H9 (cell line): ENCODE measurements around the gene IQCE. TPM values are rescaled to one million over a fixed set of nuclear protein-coding genes. Genes with fewer than 3 reads are reported as not detected.
A peak's percentile ranks its signal among the peaks of the same experiment; 100 is the strongest.

Experiments
- DNase-seq: peaks from one replicate; pipeline ENCODE4 v3.0.0-alpha.2; 2017
- H2AFZ ChIP-seq: one replicate; pipeline ENCODE4 v1.6.1; 2013; ENCODE audit warnings: mild to moderate bottlenecking, low read length, control low read depth, moderate library complexity
- H2AK5ac ChIP-seq: 2 replicates; pipeline ENCODE4 v1.6.1; 2013; ENCODE audit warnings: low read length, control low read depth, mixed read lengths; ENCODE audit not compliant: insufficient read length
- H2BK120ac ChIP-seq: one replicate; pipeline ENCODE4 v1.6.1; 2013; ENCODE audit warnings: low read depth, mild to moderate bottlenecking, low read length, control low read depth, inconsistent platforms; ENCODE audit not compliant: poor library complexity, severe bottlenecking
- H2BK12ac ChIP-seq: 2 replicates; pipeline ENCODE4 v1.6.1; 2013; ENCODE audit warnings: low read length, control low read depth, mixed read lengths, low read depth; ENCODE audit not compliant: insufficient read length
- H2BK15ac ChIP-seq: 2 replicates; pipeline ENCODE4 v1.6.1; 2013; ENCODE audit warnings: low read depth, low read length, control low read depth
- H2BK20ac ChIP-seq: one replicate; pipeline ENCODE4 v1.6.1; 2013; ENCODE audit warnings: low read depth, mild to moderate bottlenecking, low read length, control low read depth, inconsistent platforms; ENCODE audit not compliant: poor library complexity, severe bottlenecking
- H2BK5ac ChIP-seq: 2 replicates; pipeline ENCODE4 v1.6.1; 2013; ENCODE audit warnings: low read length, control low read depth, mixed read lengths; ENCODE audit not compliant: insufficient read length
- H3K14ac ChIP-seq: 2 replicates; pipeline ENCODE4 v1.6.1; 2013; ENCODE audit warnings: low read length, control low read depth; ENCODE audit not compliant: insufficient read depth
- H3K18ac ChIP-seq: 2 replicates; pipeline ENCODE4 v1.6.1; 2013; ENCODE audit warnings: low read depth, mild to moderate bottlenecking, mixed read lengths, low read length, control low read depth; ENCODE audit not compliant: insufficient read length
- H3K23ac ChIP-seq: 2 replicates; pipeline ENCODE4 v1.6.1; 2013; ENCODE audit warnings: low read length, control low read depth, mixed read lengths, low read depth; ENCODE audit not compliant: insufficient read length
- H3K23me2 ChIP-seq: 2 replicates; pipeline ENCODE4 v1.6.1; 2013; ENCODE audit warnings: low read depth, mild to moderate bottlenecking, mixed read lengths, low read length, control low read depth; ENCODE audit not compliant: insufficient read length, poor library complexity, severe bottlenecking
- H3K27ac ChIP-seq: 2 replicates; pipeline ENCODE4 v1.5.1; 2013; ENCODE audit warnings: low read length, control low read depth, mixed read lengths, low read depth; ENCODE audit not compliant: insufficient read length
- H3K27me3 ChIP-seq: 2 replicates; pipeline ENCODE4 v1.6.1; 2013; ENCODE audit warnings: low read length, control low read depth, inconsistent platforms; ENCODE audit not compliant: insufficient read depth
- H3K4ac ChIP-seq: 2 replicates; pipeline ENCODE4 v1.6.1; 2013; ENCODE audit warnings: low read depth, mild to moderate bottlenecking, control low read depth, inconsistent platforms, low read length, moderate library complexity
- H3K4me1 ChIP-seq: 2 replicates; pipeline ENCODE4 v1.6.1; 2013; ENCODE audit warnings: low read length, control low read depth, inconsistent platforms; ENCODE audit not compliant: insufficient read depth
- H3K4me2 ChIP-seq: 2 replicates; pipeline ENCODE4 v1.6.1; 2013; ENCODE audit warnings: low read length, control low read depth, mixed read lengths; ENCODE audit not compliant: insufficient read length, insufficient read depth
- H3K56ac ChIP-seq: 2 replicates; pipeline ENCODE4 v1.6.1; 2013; ENCODE audit warnings: low read depth, mild to moderate bottlenecking, mixed read lengths, low read length, control low read depth; ENCODE audit not compliant: insufficient read length
- H3K79me1 ChIP-seq: 2 replicates; pipeline ENCODE4 v1.6.1; 2013; ENCODE audit warnings: low read depth, mild to moderate bottlenecking, moderate library complexity, low read length, control low read depth, inconsistent platforms; ENCODE audit not compliant: insufficient read depth, poor library complexity, severe bottlenecking
- H3K79me2 ChIP-seq: 2 replicates; pipeline ENCODE4 v1.6.1; 2013; ENCODE audit warnings: low read length, control low read depth, inconsistent platforms; ENCODE audit not compliant: insufficient read depth
- H3K9ac ChIP-seq: 2 replicates; pipeline ENCODE4 v1.6.1; 2013; ENCODE audit warnings: low read length, control low read depth, mixed read lengths; ENCODE audit not compliant: insufficient read length; ENCODE audit errors: extremely low read depth
- H3K9me3 ChIP-seq: one replicate; pipeline ENCODE4 v1.6.1; 2013; ENCODE audit warnings: low read depth, low read length, inconsistent platforms; ENCODE audit not compliant: control insufficient read depth
- H3T11ph ChIP-seq: one replicate; pipeline ENCODE4 v1.6.1; 2013; ENCODE audit warnings: mild to moderate bottlenecking, low read length, control low read depth, inconsistent platforms
- H4K20me1 ChIP-seq: one replicate; pipeline ENCODE4 v1.6.1; 2013; ENCODE audit not compliant: control insufficient read depth, insufficient read length, insufficient read depth
- H4K5ac ChIP-seq: 2 replicates; pipeline ENCODE4 v1.6.1; 2013; ENCODE audit warnings: low read depth, mild to moderate bottlenecking, mixed read lengths, low read length, control low read depth; ENCODE audit not compliant: insufficient read length
- H4K8ac ChIP-seq: replicated peaks from 2 replicates; pipeline ENCODE4 v1.6.1; 2013; ENCODE audit warnings: low read length, control low read depth, mixed read lengths, low read depth; ENCODE audit not compliant: insufficient read length
- H4K91ac ChIP-seq: 2 replicates; pipeline ENCODE4 v1.6.1; 2013; ENCODE audit warnings: low read depth, mild to moderate bottlenecking, moderate library complexity, mixed read lengths, low read length, control low read depth; ENCODE audit not compliant: insufficient read length
- H3K27ac Mint-ChIP-seq, 3 experiments: 2 replicates in 2 of 3; 3 replicates in 1 of 3; pipeline ENCODE4 v1.8.0; 2020 to 2021; ENCODE audit warnings: mixed read lengths in 3 of 3, mild to moderate bottlenecking in 1 of 3, moderate library complexity in 1 of 3
- H3K27me3 Mint-ChIP-seq: 2 replicates; pipeline ENCODE4 v1.8.0; 2021; ENCODE audit warnings: low read depth, mild to moderate bottlenecking, moderate library complexity, mixed read lengths
- H3K36me3 Mint-ChIP-seq, 3 experiments: 2 replicates in 2 of 3; 3 replicates in 1 of 3; pipeline ENCODE4 v1.8.0; 2020 to 2021; ENCODE audit warnings: low read depth in 3 of 3, mixed read lengths in 3 of 3; ENCODE audit not compliant: insufficient read depth in 1 of 3
- H3K4me1 Mint-ChIP-seq, 2 experiments: 2 replicates each; pipeline ENCODE4 v1.8.0; 2020; ENCODE audit warnings: mixed read lengths in 2 of 2
- H3K4me3 Mint-ChIP-seq, 2 experiments: 2 replicates in 1 of 2; 3 replicates in 1 of 2; pipeline ENCODE4 v1.8.0; 2020 to 2021; ENCODE audit warnings: mild to moderate bottlenecking in 2 of 2, mixed read lengths in 2 of 2, moderate library complexity in 1 of 2
- H3K9me3 Mint-ChIP-seq, 2 experiments: 2 replicates in 1 of 2; 3 replicates in 1 of 2; pipeline ENCODE4 v1.8.0; 2020; ENCODE audit warnings: mild to moderate bottlenecking in 2 of 2, mixed read lengths in 2 of 2, moderate library complexity in 1 of 2
- CTCF ChIP-seq: fragments of 200-600 bp; sonication (generic); conservative IDR thresholded peaks from 3 replicates; pipeline ENCODE4 v1.8.0; 2021; ENCODE audit warnings: antibody characterized with exemption, mild to moderate bottlenecking
- WGBS: extraction: QIAGEN DNeasy Blood & Tissue Kit; methylation state at CpG from one replicate; pipeline ENCODE4 v1.1.7; 2013; ENCODE audit warnings: missing lambda C conversion rate, low lambda C conversion rate, mixed read lengths; ENCODE audit not compliant: insufficient read length; ENCODE audit errors: extremely low coverage; 5-methylcytosine and 5-hydroxymethylcytosine counted together
- total RNA-seq: library from RNA; stranded (reverse); gene quantifications from 2 replicates; pipeline ENCODE4 v1.2.1, GENCODE V29; 2021

The IQCE gene
- total RNA-seq, 1 experiment from 2014 or later = 7.0 TPM

GRCh38 chr7:2587778-2588177 is 29.0 kb downstream of the IQCE start:
- H4K20me1 ChIP-seq = no peaks in the 10 kb centered on the region
- H2BK20ac ChIP-seq = no peak overlapping the region
- H4K91ac ChIP-seq = no peak overlapping the region
- no peak overlapping the region for H3K9ac ChIP-seq
- Mint-ChIP-seq H3K4me3 (no peak overlapping the region), H3K27me3 (no peaks in the 10 kb centered on the region), H3K36me3 (peaks cover 0 to 4% (median 0%) of the 10 kb centered on the region in 3 experiments; a peak in 2 of 7 replicates), H3K4me1 (peaks cover 9 to 19% of the 10 kb centered on the region in 2 experiments), H3K9me3 (no peaks in the 10 kb centered on the region), H3K27ac (peak overlapping the region in 1 of 3 experiments; percentile 44; a peak in 1 of 7 replicates)
- H2BK12ac ChIP-seq = no peak overlapping the region
- H4K5ac ChIP-seq = no peak overlapping the region
- no peak for TF ChIP-seq CTCF
- no peaks in the 10 kb centered on the region for H3K23me2 ChIP-seq
- H3K79me1 ChIP-seq = no peaks in the 10 kb centered on the region
- no peak overlapping the region for H3K27ac ChIP-seq
- no peak overlapping the region for H2BK15ac ChIP-seq
- no peak overlapping the region for H3K56ac ChIP-seq
- no peak overlapping the region for H2BK5ac ChIP-seq
- H3K4me1 ChIP-seq = no peaks in the 10 kb centered on the region
- no peak overlapping the region for H3K4ac ChIP-seq
- no peak overlapping the region for H2AK5ac ChIP-seq
- H3K23ac ChIP-seq = no peak overlapping the region
- no peak overlapping the region for H3K4me2 ChIP-seq
- DNase-seq = no peak
- no peaks in the 10 kb centered on the region for H3K79me2 ChIP-seq
- no peak overlapping the region for H4K8ac ChIP-seq
- H3K14ac ChIP-seq = no peak overlapping the region; the same call in 1 of the 2 replicates
- H2BK120ac ChIP-seq = no peak overlapping the region
- no peak overlapping the region for H3K18ac ChIP-seq
- H2AFZ ChIP-seq = no peak overlapping the region
- no peak overlapping the region for H3T11ph ChIP-seq
- WGBS = no CpG with 5 or more reads among the region's 21 CpGs
- no peaks in the 10 kb centered on the region for H3K27me3 ChIP-seq
- no peaks in the 10 kb centered on the region for H3K9me3 ChIP-seq
